GM12878 (cell line): ENCODE measurements around the gene STAG1. TPM values are rescaled to one million over a fixed set of nuclear protein-coding genes. Genes with fewer than 3 reads are reported as not detected.
"Not testable (repeated sequence)": the region's sequence is repeated elsewhere in the genome, so short reads cannot be mapped to it uniquely, and the experiment has no call there.

Experiments
- ATAC-seq: fragments of 200-7000 bp; cut with Tn5 transposase; 3 replicates; pipeline ENCODE4 v1.9.1; 2020; ENCODE audit warnings: mild to moderate bottlenecking, moderate library complexity
- BruUV-seq: library from RNA; stranded (reverse); fragments of 400-500 nt; replicated peaks from 2 replicates; lab custom pipeline; 2021; lab: Mats Ljungman, UMichigan
- CTCF ChIA-PET: fragments of 300-600 bp; sonication (Branson Sonifier 250); formaldehyde crosslinking; extraction: SDS; loops from one replicate; lab custom pipeline; 2021; ENCODE audit warnings: inconsistent platforms; lab: Yijun Ruan, JAX
- POLR2A ChIA-PET: fragments of 350-600 bp; formaldehyde crosslinking; extraction: SDS; loops from one replicate; lab custom pipeline; 2021; ENCODE audit warnings: inconsistent platforms; lab: Charles Lee
- RAD21 ChIA-PET: fragments of 300-600 bp; sonication (Branson Sonifier 250); formaldehyde crosslinking; loops from one replicate; lab custom pipeline; 2023; ENCODE audit warnings: antibody characterized with exemption; ENCODE audit not compliant: unreplicated experiment; lab: Charles Lee
- SMC1A ChIA-PET: fragments of 300-600 bp; sonication (Branson Sonifier 250); formaldehyde crosslinking; loops from one replicate; lab custom pipeline; 2023; ENCODE audit not compliant: unreplicated experiment, uncharacterized antibody; lab: Charles Lee
- DNase-seq: peaks from one replicate; pipeline ENCODE4 v3.0.0-alpha.2; 2011; ENCODE audit warnings: low read depth, low spot score
- FAIRE-seq: peaks from 3 replicates; lab custom pipeline; 2011; peaks lifted over from hg19 to GRCh38; lab: Jason Lieb, UNC
- H2AFZ ChIP-seq: 2 replicates; pipeline ENCODE4 v1.6.0; 2011; ENCODE audit warnings: low read depth, low read length, control low read depth; ENCODE audit not compliant: control insufficient read depth
- H3K27ac ChIP-seq: 2 replicates; pipeline ENCODE4 v1.5.1; 2011; ENCODE audit warnings: control low read depth; ENCODE audit not compliant: control insufficient read depth, insufficient read depth
- H3K27me3 ChIP-seq, 2 experiments: replicated peaks in 1 of 2; 2 replicates each; pipeline versions ENCODE4 v1.6.0 to v1.6.1; 2011; ENCODE audit warnings: low read length in 1 of 2; ENCODE audit not compliant: control insufficient read depth in 2 of 2, insufficient read depth in 2 of 2
- H3K36me3 ChIP-seq, 2 experiments: 2 replicates each; pipeline ENCODE4 v1.5.1; 2011; ENCODE audit warnings: low read length in 1 of 2; ENCODE audit not compliant: control insufficient read depth in 2 of 2, insufficient read depth in 2 of 2
- H3K4me1 ChIP-seq: 2 replicates; pipeline ENCODE4 v1.6.1; 2011; ENCODE audit warnings: mild to moderate bottlenecking, low read length, moderate library complexity, mixed read lengths; ENCODE audit not compliant: control insufficient read depth, insufficient read depth
- H3K4me2 ChIP-seq: 2 replicates; pipeline ENCODE4 v1.6.0; 2011; ENCODE audit warnings: control low read depth; ENCODE audit not compliant: control insufficient read depth, insufficient read depth
- H3K4me3 ChIP-seq: fragments of 200-600 bp; sonication (generic); 2 replicates; pipeline ENCODE4 v1.5.1; 2016
- H3K79me2 ChIP-seq: 2 replicates; pipeline ENCODE4 v1.6.0; 2011; ENCODE audit warnings: low read length; ENCODE audit not compliant: control insufficient read depth, insufficient read depth
- H3K9ac ChIP-seq: 2 replicates; pipeline ENCODE4 v1.8.0; 2011; ENCODE audit warnings: low read length, control low read depth, mixed read lengths; ENCODE audit not compliant: control insufficient read depth, insufficient read depth
- H3K9me3 ChIP-seq: replicated peaks from 3 replicates; pipeline ENCODE4 v1.5.1; 2011; ENCODE audit warnings: mild to moderate bottlenecking, low read length; ENCODE audit not compliant: control insufficient read depth, insufficient read depth
- H4K20me1 ChIP-seq: 2 replicates; pipeline ENCODE4 v1.6.0; 2011; ENCODE audit not compliant: control insufficient read depth, insufficient read depth
- NBN ChIP-seq: fragments of 450-650 bp; IDR thresholded peaks from 2 replicates; pipeline ENCODE4 v1.6.1; 2016
- NFIC ChIP-seq: IDR thresholded peaks from 2 replicates; pipeline ENCODE4 v1.6.1; 2012; ENCODE audit warnings: low read depth, mild to moderate bottlenecking, inconsistent platforms, low read length, moderate library complexity
- ZNF217 ChIP-seq: fragments of 450-650 bp; IDR thresholded peaks from 2 replicates; pipeline ENCODE4 v1.6.1; 2017; ENCODE audit warnings: antibody characterized with exemption, mild to moderate bottlenecking
- WGBS: methylation state at CpG from one replicate; pipeline ENCODE4 v1.1.6; 2016; ENCODE audit warnings: low lambda C conversion rate; ENCODE audit not compliant: insufficient replicate concordance, insufficient coverage; ENCODE audit errors: missing lambda C conversion rate; 5-methylcytosine and 5-hydroxymethylcytosine counted together
- in situ Hi-C: fragments of 300-500 bp; cut with MboI; formaldehyde crosslinking; loops from 9 replicates; pipeline ENCODE4 v1.14.3; 2018; ENCODE audit warnings: mixed read lengths
- intact Hi-C: fragments of 100-400 bp; cut with micrococcal nuclease; formaldehyde crosslinking; loops from one replicate; pipeline ENCODE4 v1.14.2; 2022; ENCODE audit not compliant: unreplicated experiment
- polyA plus RNA-seq, 11 experiments: library from polyadenylated mRNA; depleted of rRNA in 4 of 11; unstranded in 6 of 11; stranded (reverse) in 5 of 11; fragments of >200 nt; fragmentation: Nextera tagmentation in 4 of 11; fragmentation: Illumina TruSeq in 1 of 11; extraction: Ambion mirVana in 4 of 11; extraction: Trizol in 1 of 11; gene quantifications; 1 replicate in 1 of 11; 2 replicates in 10 of 11; pipeline versions ENCODE4 v1.2.1 to v1.2.3, GENCODE V29; 2011 to 2016; ENCODE audit warnings: inconsistent platforms in 2 of 11, missing spikeins in 2 of 11, low read depth in 1 of 11
- total RNA-seq, 4 experiments: library from RNA; depleted of rRNA in 3 of 4; stranded (reverse); fragments of >200 nt in 3 of 4; fragmentation: Illumina TruSeq in 1 of 4; extraction: Trizol in 1 of 4; gene quantifications; 2 replicates each; pipeline versions ENCODE4 v1.2.1 to v1.2.3, GENCODE V29; 2013 to 2021
- TF ChIP-seq, protein P1 (sequence below): fragments of 450-650 bp; IDR thresholded peaks from 2 replicates; pipeline ENCODE4 v1.6.1; 2016; ENCODE audit warnings: mild to moderate bottlenecking
- TF ChIP-seq, protein P2 (sequence below): IDR thresholded peaks from 2 replicates; pipeline ENCODE4 v1.6.1; 2011; ENCODE audit warnings: low read depth, low read length, improper control_type of control experiment, borderline replicate concordance

The STAG1 gene
- total and polyA plus RNA-seq, 10 of the 15 experiments (the other 5 are each of a cell fraction or from before 2014, with no cell fraction given): 4.4 to 30.1 (median 20.2) TPM

DNA sequence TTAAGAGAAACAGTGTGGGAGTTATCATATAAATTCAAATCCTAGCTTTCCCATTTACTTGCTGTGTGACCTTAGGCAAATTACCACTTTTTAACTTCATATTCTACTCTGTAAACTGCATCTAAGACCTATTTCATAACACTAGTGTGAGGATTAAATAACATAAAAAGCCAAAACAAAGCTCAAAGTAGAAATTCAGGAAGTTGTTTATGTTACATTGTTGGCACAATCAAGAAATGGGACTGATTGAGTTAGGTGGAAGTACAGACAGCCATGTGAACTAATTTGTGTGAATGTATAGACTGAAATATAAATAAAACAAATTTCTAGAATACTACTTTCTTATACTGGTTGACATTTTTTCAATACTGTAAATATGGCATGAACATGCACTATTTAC, 131.7 kb downstream of the STAG1 start:
- FAIRE-seq (no peak), ATAC-seq (no peak), DNase-seq (no peak)
- RAD21 ChIA-PET: no interaction called here
- H3K4me2 ChIP-seq: no peak overlapping the region
- intact Hi-C loops (loop anchor here (10.0 kb wide), 1 partner anchor 124 kb away; no protein-coding TSS in a partner anchor), in situ Hi-C loops (no loop called here)
- H3K27ac ChIP-seq: no peak overlapping the region
- H3K9me3 ChIP-seq: no peaks in the 10 kb centered on the region
- no peak overlapping the region for H2AFZ ChIP-seq
- no peak overlapping the region for H3K9ac ChIP-seq
- POLR2A ChIA-PET: no interaction called here
- peaks cover 2% of the 10 kb centered on the region for H3K79me2 ChIP-seq
- no peaks in the 10 kb centered on the region for H3K27me3 ChIP-seq
- H3K4me1 ChIP-seq: no peaks in the 10 kb centered on the region
- CTCF ChIA-PET: interaction anchor here (0.9 to 1.2 kb wide), 2 partner anchors 12 to 45 kb away, joined by 3 read pairs; no protein-coding TSS in a partner anchor
- SMC1A ChIA-PET: interaction anchor here (0.9 to 1.0 kb wide), 2 partner anchors 8 to 24 kb away, joined by 3 read pairs; no protein-coding TSS in a partner anchor
- no peaks in the 10 kb centered on the region for H4K20me1 ChIP-seq
- no peak for TF ChIP-seq NFIC
- no peak for TF ChIP-seq NBN
- TF ChIP-seq ZNF217: no peak
- TF ChIP-seq, protein P1, sequence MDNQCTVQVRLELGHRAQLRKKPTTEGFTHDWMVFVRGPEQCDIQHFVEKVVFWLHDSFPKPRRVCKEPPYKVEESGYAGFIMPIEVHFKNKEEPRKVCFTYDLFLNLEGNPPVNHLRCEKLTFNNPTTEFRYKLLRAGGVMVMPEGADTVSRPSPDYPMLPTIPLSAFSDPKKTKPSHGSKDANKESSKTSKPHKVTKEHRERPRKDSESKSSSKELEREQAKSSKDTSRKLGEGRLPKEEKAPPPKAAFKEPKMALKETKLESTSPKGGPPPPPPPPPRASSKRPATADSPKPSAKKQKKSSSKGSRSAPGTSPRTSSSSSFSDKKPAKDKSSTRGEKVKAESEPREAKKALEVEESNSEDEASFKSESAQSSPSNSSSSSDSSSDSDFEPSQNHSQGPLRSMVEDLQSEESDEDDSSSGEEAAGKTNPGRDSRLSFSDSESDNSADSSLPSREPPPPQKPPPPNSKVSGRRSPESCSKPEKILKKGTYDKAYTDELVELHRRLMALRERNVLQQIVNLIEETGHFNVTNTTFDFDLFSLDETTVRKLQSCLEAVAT: no peak
- TF ChIP-seq, protein P2, sequence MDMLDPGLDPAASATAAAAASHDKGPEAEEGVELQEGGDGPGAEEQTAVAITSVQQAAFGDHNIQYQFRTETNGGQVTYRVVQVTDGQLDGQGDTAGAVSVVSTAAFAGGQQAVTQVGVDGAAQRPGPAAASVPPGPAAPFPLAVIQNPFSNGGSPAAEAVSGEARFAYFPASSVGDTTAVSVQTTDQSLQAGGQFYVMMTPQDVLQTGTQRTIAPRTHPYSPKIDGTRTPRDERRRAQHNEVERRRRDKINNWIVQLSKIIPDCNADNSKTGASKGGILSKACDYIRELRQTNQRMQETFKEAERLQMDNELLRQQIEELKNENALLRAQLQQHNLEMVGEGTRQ: no peak
- TF ChIP-seq, all 136 proteins: peak for 0
- Histone ChIP-seq H3K4me3 (no peak overlapping the region), H3K36me3 (peaks cover 2 to 6% of the 10 kb centered on the region in 2 experiments; a peak in 1 of 4 replicates)
- BruUV-seq: no TSS peak

DNA sequence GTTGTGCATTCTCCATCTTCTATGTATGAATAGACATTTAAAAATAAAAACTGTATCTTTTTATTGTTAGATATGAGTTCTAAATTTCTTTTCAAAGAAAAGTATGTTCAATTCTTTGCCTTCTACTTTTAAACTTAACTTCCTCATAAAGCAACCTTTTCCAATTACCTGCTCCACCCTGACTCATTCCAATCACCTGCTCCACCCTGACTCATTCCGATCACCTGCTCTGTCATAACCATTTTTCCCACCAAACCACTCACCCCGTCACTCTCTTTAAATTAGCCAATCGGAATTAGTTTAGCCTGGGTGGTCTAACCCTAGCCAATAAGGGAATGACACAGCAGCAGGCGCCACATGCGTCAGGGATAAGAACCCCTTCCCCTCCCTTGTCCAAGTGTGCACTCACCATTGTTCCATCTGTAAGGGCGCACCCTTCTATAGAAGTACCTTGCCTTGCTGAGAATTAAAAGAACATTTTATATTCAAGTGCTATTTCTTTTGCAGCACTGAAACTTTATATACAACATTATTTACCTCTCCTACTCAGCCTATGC, 134.1 kb downstream of the STAG1 start:
- DNase-seq, intact Hi-C loops, RAD21 ChIA-PET, H3K36me3 ChIP-seq, H3K27ac ChIP-seq, H3K79me2 ChIP-seq, H3K9me3 ChIP-seq, FAIRE-seq, H3K27me3 ChIP-seq, H3K9ac ChIP-seq, POLR2A ChIA-PET, H3K4me3 ChIP-seq, H3K4me1 ChIP-seq, CTCF ChIA-PET, SMC1A ChIA-PET, ATAC-seq, H2AFZ ChIP-seq, in situ Hi-C loops, BruUV-seq, H3K4me2 ChIP-seq, H4K20me1 ChIP-seq: not testable (repeated sequence)
- WGBS: 90% methylated on average over 6 of the region's 6 CpGs
